Stimulated activated CD4-positive, alpha-beta T cell treated with anti-CD3 and anti-CD28 coated beads, Interleukin-12 subunit alpha, Interleukin-12 subunit beta, amount 100 ng/mL, for 24 hours (primary cell): ENCODE measurements around the gene PREP.

ENCODE experiments used
- DNase-seq, 2 experiments: peaks; one replicate each; pipeline ENCODE4 v3.0.0-alpha.2; 2020; ENCODE audit warnings: low read depth in 2 of 2

PREP gene

GRCh38 chr6:105397987-105398386 is 4.9 kb downstream of the PREP start:
- no peak for DNase-seq

- DNase-seq = no peak
These were observed 11.2 kb downstream of the PREP start for GRCh38 chr6:105391705-105392104.

- DNase-seq = no peak
These were observed 13.3 kb downstream of the PREP start for GRCh38 chr6:105389543-105389942.

GRCh38 chr6:105388392-105388791 is 14.5 kb downstream of the PREP start:
- no peak for DNase-seq

DNA sequence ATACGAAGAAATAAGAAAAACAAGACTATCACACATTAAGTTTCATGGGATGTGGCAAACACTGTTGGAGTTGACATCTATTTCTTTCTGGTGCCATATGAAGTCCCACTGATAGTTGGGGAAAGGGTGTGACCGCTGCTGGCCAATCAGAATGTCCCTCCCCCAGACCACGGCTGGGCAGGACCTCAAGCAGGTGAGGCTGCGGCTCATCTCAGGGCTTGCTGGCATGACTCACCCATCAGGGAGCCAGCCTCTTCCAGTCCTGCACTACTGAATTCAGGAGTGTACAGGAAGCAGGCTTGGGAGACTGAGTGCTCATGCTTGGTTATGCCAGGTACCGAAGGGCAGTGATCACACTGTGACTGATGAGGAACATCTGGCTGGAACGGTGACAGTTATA is 18.9 kb downstream of the PREP start:
- no peak for DNase-seq

- no peak for DNase-seq
These were observed 19.9 kb downstream of the PREP start for GRCh38 chr6:105382958-105383357.

DNA sequence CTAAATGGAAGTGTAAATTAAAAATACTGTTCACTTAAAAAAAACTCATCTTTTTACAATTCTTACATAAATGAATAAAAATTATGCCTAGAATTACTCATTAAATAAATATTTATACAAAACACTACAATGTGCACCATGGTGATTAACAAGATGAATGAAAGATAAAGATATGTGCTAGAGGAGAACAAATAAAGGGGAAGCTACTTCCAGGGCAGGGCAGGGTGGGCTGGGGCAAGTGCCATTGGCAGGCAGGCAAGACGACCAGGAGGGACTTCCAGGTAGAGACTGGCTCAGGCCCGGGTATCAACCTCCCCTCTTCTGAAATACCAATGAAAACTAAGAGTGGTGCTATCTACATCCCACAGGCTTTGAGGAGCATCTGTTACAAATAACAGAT is 20.4 kb downstream of the PREP start:
- DNase-seq = no peak

DNA sequence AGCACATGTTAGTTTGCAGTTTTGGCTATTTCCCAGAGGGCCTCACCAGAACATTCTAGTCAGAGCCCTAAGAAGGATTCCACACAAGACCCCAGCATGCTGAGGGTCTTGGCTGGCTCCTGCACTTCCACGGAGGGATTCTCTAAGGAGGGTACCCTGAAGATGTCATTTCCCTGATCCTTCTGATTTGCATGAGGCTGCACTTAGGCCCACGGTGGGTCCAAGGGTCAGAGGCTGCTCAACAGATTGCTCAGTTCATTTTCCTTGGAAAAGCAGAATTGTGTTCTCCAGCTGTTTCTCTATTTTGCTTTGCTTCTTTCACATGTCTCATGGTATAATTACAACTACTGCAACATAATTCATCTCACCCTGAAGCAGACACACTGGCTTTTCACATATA is 22.2 kb downstream of the PREP start:
- no peak for DNase-seq

DNA sequence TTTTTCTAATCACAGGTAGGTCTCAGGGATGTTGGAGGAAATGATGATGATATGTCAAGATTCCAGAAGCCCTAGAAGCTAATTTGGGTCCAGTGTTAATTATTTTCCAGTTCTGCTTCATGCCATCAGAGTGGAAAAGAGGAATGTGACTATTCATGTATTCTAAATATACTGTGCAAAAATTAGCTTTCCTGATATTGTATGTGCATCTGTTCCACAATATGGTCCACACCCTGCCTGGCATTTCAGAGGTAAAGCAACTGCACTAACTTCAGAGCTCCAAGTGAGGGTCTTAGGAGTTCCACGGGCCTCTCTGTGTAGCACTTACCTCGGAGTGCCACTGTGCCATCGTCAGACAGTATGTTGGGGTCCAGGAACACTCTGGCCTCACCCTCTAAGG is 27.1 kb downstream of the PREP start:
- no peak for DNase-seq

DNA sequence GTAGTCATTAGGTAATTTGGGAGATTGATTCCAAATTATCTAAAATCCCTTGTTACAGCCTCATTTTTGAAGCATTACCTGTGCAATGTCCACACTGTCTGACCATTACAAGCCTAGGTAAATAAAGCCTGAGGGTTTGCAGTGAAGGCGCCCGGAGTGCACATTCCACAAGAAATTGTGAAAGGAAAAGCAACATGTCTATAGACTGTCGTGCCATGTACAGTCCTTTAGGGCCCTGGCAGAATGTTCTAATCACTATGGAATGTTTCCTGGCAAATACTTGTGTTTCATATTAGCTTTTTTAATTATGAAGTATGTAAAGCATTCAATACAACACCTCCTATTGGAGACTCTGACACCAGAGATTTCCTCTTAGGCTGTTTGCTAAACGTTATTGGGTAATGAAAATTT is 28.9 kb downstream of the PREP start:
- no peak for DNase-seq

DNA sequence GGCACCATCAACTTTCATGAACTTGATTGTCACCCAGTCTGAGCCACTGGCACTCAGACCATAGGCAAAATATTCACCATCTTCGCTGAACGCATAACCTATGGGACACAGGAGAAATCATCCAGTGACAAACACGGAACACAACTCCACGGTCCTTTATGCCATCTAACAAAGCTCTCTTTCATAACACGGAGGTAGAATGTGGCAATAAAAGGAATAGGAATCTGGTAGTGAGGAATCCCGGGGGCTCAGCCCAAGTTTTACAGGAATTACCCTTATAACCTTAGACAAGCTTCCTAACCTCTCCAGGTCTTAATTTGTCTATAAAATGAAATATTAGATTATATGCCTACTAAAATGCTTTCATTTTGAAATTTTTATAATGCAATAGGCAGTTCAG is 29.4 kb downstream of the PREP start:
- DNase-seq = no peak

DNA sequence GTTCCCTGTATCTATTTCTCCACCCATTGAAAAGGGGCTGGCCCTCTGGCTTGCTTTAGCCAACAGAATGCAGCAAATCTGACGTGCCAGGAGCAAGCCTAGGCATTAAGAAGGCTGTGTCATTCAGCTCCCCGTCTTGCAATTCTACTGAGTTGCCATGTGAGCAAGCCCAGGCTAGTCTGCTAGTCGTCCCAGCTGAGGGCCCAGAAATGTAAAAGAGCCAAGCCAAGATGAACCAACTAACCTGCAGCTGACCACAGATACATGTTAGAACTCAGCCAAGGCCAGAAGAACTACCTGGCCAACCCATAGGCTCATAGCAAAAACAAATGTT is 30.1 kb downstream of the PREP start:
- no peak for DNase-seq

GRCh38 chr6:105372142-105372848 is 30.6 kb downstream of the PREP start:
- no peak for DNase-seq

DNA sequence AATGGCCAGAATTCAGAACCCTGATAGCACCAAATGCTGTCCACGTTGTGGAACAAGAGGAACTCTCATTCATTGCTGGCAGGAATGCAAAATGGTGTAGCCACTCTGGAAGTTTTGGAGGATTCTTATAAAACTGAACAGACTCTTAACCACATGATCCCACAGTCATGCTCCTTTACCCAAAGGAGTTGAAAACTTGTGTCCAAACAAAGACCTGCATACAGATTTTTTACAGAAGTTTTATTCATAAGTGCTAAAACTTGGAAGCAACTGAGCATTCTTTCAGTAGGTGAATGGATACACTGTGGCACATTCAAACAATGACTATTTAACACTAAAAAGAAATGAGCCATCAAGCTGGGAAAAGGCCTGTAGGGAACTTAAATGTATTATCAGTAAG is 32.5 kb downstream of the PREP start:
- DNase-seq = no peak

DNA sequence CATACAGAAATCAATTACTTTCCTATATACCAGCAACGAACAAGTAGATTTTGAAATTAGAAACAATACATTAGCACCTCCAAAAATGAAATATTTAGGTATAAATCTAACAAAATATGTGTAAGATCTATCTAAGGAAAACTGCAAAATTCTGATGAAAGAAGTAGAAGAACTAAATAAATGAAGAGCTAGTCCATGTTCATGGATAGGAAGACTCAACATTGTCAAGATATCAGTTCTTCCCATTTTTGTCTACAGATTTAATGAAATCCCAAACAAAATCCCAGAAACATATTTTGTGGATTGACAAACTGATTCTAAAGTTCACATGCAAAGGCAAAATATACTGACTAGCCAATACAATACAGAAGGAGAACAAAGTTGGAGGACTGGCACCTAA is 33.7 kb downstream of the PREP start:
- no peak for DNase-seq

DNA sequence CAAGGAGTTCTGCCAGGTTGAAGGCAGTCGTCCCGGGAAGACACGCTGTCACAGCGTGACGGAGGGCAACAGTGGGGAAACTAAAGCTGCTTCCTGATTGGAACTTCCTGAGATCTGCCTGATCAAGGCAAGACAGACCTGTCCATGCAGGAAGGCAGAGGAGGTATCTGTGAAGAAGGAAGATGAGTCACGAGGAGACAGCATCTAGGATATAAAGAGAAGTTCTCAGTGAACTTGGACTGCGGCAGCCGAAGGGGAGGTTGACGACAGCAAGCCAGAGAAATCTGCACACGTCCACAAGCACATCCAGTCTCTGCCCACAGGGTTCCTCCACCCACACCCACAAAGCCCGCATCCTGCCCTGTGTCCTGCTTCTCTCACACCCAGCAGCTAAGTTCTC is 38.6 kb downstream of the PREP start:
- DNase-seq = no peak

GRCh38 chr6:105363100-105363754 is 39.7 kb downstream of the PREP start:
- no peak for DNase-seq

DNA sequence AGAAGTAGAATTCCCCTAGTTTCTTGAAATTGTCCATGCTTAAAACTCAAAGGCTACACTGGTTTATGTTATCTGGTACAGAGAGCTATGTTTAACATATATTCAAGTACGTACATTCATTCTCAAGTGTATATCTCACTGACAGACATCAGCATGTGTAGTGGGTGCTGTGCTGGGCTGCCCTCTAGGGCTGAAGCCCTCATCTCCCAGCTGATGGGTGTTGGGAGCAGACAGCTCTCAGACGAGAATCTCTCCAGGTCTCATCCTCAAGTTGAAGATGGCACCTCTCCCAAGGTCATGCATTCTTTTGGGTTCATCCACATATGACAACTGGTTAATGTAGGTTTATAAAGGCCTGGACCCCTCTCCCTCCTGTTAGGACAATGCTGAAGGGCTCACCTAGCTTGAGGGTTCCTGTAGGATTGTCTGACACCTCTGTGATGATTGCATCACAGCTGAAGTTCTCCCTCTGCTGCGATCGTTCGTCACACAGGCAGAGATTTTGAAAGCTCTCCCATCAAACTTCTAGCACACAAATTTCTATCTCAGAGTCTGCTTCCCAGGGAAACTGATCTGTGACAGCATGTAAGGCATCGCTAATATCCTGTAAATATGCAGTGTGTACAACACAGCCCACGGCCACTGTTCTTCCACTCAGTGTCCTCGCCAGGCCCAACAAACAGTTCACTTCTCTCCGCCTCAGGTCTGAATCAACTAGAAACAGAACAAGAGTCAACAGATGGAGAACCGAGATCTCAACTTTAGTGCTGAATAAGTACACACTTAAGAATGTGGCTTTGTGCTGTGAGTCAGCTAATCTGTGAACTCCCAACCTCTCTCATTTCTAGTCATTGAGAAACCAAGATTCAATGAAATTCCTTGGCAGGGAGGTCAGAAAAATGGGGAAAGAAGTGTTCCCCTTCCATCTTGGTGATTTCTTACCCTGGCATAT is 43.2 kb downstream of the PREP start:
- no peak for DNase-seq

GRCh38 chr6:105357165-105357564 is 45.7 kb downstream of the PREP start:
- no peak for DNase-seq

DNA sequence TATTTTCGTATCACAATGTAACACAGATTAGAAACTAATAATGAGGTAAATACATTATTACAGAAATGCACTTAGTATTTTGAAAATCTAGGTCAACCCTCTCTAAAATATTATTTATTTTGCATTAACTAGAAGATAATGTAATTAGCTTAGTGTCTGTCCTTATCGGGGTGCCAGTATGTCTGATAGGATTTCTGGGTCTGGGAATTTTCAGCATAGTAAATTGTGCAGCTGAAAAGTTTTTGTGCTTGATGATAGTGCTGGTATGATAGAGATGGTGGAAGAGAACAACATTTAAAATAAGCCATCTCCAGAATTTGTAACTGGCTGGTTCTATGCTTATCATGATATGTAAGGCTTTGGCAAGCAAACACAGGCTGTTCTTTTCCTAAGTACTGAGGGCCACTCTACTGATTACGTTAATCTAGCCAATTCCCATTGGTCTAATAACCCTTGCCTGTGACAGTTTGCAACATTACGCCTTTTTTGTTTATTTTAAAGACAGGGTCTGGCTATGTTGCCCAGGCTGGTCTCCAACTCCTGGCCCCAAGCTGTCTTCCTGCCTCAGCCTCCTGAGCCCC is 50.8 kb downstream of the PREP start:
- DNase-seq = no peak

GRCh38 chr6:105348897-105349296 is 54.0 kb downstream of the PREP start:
- DNase-seq = no peak

DNA sequence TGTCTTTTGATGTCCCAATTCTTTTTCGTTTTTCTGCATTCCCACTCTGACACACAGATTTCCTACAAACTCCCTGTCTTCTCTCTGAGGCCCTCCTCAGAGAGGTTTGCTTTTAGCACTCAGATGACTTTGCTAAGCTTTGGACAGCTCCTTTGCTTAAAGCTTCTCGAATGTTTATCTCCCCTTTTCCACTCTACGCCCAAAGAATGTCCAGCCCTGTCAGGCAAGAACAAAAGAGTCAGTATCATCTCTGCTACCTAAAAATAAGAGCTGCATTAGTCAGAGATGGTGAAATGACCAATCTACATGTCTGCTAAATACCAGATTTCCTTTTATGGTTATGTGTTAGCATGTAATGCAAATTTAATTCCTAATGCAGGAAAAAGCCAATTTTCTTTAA is 56.8 kb downstream of the PREP start:
- no peak for DNase-seq
